ENCODE results near the gene KIAA2012. TPM values are rescaled to one million over a fixed set of nuclear protein-coding genes. Genes with fewer than 3 reads are reported as not detected.

Gene KIAA2012
- total RNA-seq, 4 donors from 2014 or later: 0.15 to 0.76 (median 0.26) TPM; not detected in 1

DNA sequence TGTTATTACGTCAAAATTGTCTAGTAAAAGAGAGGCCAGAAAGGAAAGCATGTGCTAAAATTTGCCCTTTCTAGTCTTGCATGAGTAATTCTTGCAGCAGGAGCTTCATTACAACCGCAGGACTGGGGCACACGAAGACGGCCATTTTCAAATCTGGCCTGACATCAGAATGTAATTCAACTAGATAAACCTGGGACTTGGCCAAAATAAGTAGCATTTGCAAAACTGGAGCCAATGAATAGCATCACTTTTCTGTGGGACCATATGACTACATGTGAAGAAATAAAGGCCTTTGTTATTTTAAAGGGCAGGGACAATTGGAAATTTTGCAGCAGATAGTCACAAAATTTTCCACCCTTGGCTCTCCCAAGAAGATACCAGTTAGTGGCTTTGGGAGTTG is 42.4 kb upstream of the KIAA2012 start:
- no peak for TF ChIP-seq POLR2A (IDR thresholded peaks at IDR 0.05)
- TF ChIP-seq, protein P1, sequence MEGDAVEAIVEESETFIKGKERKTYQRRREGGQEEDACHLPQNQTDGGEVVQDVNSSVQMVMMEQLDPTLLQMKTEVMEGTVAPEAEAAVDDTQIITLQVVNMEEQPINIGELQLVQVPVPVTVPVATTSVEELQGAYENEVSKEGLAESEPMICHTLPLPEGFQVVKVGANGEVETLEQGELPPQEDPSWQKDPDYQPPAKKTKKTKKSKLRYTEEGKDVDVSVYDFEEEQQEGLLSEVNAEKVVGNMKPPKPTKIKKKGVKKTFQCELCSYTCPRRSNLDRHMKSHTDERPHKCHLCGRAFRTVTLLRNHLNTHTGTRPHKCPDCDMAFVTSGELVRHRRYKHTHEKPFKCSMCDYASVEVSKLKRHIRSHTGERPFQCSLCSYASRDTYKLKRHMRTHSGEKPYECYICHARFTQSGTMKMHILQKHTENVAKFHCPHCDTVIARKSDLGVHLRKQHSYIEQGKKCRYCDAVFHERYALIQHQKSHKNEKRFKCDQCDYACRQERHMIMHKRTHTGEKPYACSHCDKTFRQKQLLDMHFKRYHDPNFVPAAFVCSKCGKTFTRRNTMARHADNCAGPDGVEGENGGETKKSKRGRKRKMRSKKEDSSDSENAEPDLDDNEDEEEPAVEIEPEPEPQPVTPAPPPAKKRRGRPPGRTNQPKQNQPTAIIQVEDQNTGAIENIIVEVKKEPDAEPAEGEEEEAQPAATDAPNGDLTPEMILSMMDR (IDR thresholded peaks at IDR 0.05): no peak
- DNase-seq: no peak
- Histone ChIP-seq H3K9me3 (no peaks in the 10 kb centered on the region), H3K27ac (no peak overlapping the region), H3K27me3 (no peaks in the 10 kb centered on the region), H3K4me1 (peaks cover 0 to 2% of the 10 kb centered on the region in 2 donors), H3K36me3 (no peaks in the 10 kb centered on the region), H3K4me3 (no peak overlapping the region)
- intact Hi-C loops (cut with DNase I; ENCODE audit: low total_unique reads): no loop called here

GRCh38 chr2:202031246-202031951 is 41.7 kb upstream of the KIAA2012 start:
- no peak for DNase-seq
- H3K4me1 ChIP-seq: peaks cover 0 to 5% of the 10 kb centered on the region in 2 donors
- H3K9me3 ChIP-seq: no peaks in the 10 kb centered on the region
- no peaks in the 10 kb centered on the region for H3K36me3 ChIP-seq
- no peaks in the 10 kb centered on the region for H3K27me3 ChIP-seq
- H3K27ac ChIP-seq: peak overlapping the region in 1 of 2 donors; percentile 98
- TF ChIP-seq, protein P1 (IDR thresholded peaks at IDR 0.05): no peak
- TF ChIP-seq POLR2A (IDR thresholded peaks at IDR 0.05): no peak
- H3K4me3 ChIP-seq: peak overlapping the region in 1 of 2 donors; percentile 65
- intact Hi-C loops (cut with DNase I; ENCODE audit: low total_unique reads): no loop called here

DNA sequence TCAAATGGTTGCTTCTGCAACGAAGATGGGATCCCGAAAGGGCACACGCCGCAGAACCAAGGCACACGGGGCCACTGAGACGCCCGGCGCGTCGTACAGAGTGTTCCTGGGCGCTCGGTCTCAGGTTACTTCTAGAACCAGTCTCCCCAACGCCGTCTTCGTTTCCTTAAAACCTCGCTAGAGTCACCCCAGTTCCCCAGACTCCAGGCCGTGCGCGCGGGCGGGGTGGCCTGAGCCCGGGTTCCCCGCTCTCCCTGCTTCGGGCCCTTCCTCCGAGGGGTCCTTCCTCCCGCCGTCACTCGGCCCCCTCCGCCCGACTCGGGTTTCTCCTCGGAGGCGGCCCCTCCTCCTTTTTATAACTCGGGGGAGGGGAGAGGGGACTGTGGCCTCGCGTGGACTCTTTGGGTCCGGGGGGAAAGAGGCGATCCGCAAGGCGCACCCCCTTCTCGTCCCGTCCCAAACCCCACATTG is 40.2 kb upstream of the KIAA2012 start:
- H3K9me3 ChIP-seq: no peaks in the 10 kb centered on the region
- intact Hi-C loops (cut with DNase I; ENCODE audit: low total_unique reads): no loop called here
- H3K27me3 ChIP-seq: no peaks in the 10 kb centered on the region
- peak; percentile 70 for DNase-seq
- peak overlapping the region; percentile 62 to 65 for H3K4me3 ChIP-seq
- peak in 1 of 2 donors; percentile 34 for TF ChIP-seq POLR2A (IDR thresholded peaks at IDR 0.05)
- TF ChIP-seq, protein P1 (IDR thresholded peaks at IDR 0.05): no peak
- peaks cover 0 to 5% of the 10 kb centered on the region in 2 donors for H3K4me1 ChIP-seq
- H3K27ac ChIP-seq: peak overlapping the region; percentile 87 to 98
- no peaks in the 10 kb centered on the region for H3K36me3 ChIP-seq

- peak; percentile 93 to 95 for DNase-seq
Measured at GRCh38 chr2:202033317-202034248, 39.5 kb upstream of the KIAA2012 start, which contains the start of gene FZD7. TSS of gene FZD7 (plus strand) at chr2:202033855. CDS start at chr2:202034648, 793 bp downstream.

More at GRCh38 chr2:202033317-202034248, 39.5 kb upstream of the KIAA2012 start, which contains the start of gene FZD7:
- Histone ChIP-seq H3K4me1 (peaks cover 0 to 5% of the 10 kb centered on the region in 2 donors), H3K27me3 (no peaks in the 10 kb centered on the region), H3K9me3 (no peaks in the 10 kb centered on the region), H3K4me3 (peak within 1 kb of the TSS; percentile 62 to 65), H3K27ac (peak within 1 kb of the TSS; percentile 95 to 98), H3K36me3 (no peaks in the 10 kb centered on the region)
- intact Hi-C loops (cut with DNase I; ENCODE audit: low total_unique reads): no loop called here
- peak; percentile 71 to 84 for TF ChIP-seq POLR2A (IDR thresholded peaks at IDR 0.05)
- TF ChIP-seq, protein P1 (IDR thresholded peaks at IDR 0.05): peak in 2 of 4 experiments; percentile 1 to 24

All from uterus (tissue), 4 donors.